K562 (cell line): Measurements from ENCODE around the gene SLC10A3. TPM values are rescaled to one million over a fixed set of nuclear protein-coding genes. Genes with fewer than 3 reads are reported as not detected.

Source experiments
- ARNT ChIP-seq, 2 experiments: fragments of 450-650 bp; IDR thresholded peaks; 2 replicates each; pipeline ENCODE4 v1.6.1; 2016; ENCODE audit warnings: mild to moderate bottlenecking in 1 of 2
- BCOR ChIP-seq: fragments of 450-650 bp; IDR thresholded peaks from 2 replicates; pipeline ENCODE4 v1.6.1; 2016
- ELF4 ChIP-seq: fragments of 450-650 bp; formaldehyde crosslinking; IDR thresholded peaks from 2 replicates; pipeline ENCODE4 v1.4.0; 2022; ENCODE audit warnings: missing genetic modification characterization
- EP300 ChIP-seq: IDR thresholded peaks from 2 replicates; pipeline ENCODE4 v1.6.1; 2012; ENCODE audit warnings: low read length, improper control_type of control experiment
- FOXJ2 ChIP-seq: fragments of 200-800 bp; sonication (Bioruptor generic); IDR thresholded peaks from 2 replicates; pipeline ENCODE4 v1.6.1; 2016; ENCODE audit warnings: missing genetic modification characterization, missing compliant biosample characterization
- HNRNPH1 ChIP-seq: fragments of 200-400 bp; formaldehyde crosslinking; optimal IDR thresholded peaks from 2 replicates; pipeline ENCODE3; 2017; ENCODE audit warnings: low read depth, mild to moderate bottlenecking, low read length, moderate library complexity
- IRF2 ChIP-seq: sonication (generic); formaldehyde crosslinking; IDR thresholded peaks from 2 replicates; pipeline ENCODE4 v1.8.1; 2022; ENCODE audit warnings: mild to moderate bottlenecking, missing genetic modification reagents
- MED1 ChIP-seq: sonication (generic); formaldehyde crosslinking; IDR thresholded peaks from 2 replicates; pipeline ENCODE4 v1.8.1; 2023; ENCODE audit warnings: missing genetic modification reagents, borderline replicate concordance
- NFATC3 ChIP-seq: fragments of 450-650 bp; IDR thresholded peaks from 2 replicates; pipeline ENCODE4 v1.6.1; 2017; ENCODE audit warnings: mild to moderate bottlenecking
- NFXL1 ChIP-seq: fragments of 450-650 bp; formaldehyde crosslinking; IDR thresholded peaks from 2 replicates; pipeline ENCODE4 v1.4.0; 2021; ENCODE audit warnings: mild to moderate bottlenecking
- PML ChIP-seq: IDR thresholded peaks from 2 replicates; pipeline ENCODE4 v1.6.1; 2012; ENCODE audit warnings: low read length, inconsistent platforms
- POLR2A ChIP-seq: fragments of 450-650 bp; conservative IDR thresholded peaks from 2 replicates; pipeline ENCODE4 v1.6.1; 2016
- POLR2G ChIP-seq: fragments of 200-400 bp; formaldehyde crosslinking; IDR thresholded peaks from 2 replicates; pipeline ENCODE4 v1.6.1; 2017; ENCODE audit warnings: low read depth, mild to moderate bottlenecking, antibody characterized with exemption, low read length, moderate library complexity
- RFX1 ChIP-seq: fragments of 450-650 bp; IDR thresholded peaks from 2 replicates; pipeline ENCODE4 v1.6.1; 2016; ENCODE audit warnings: mild to moderate bottlenecking, moderate library complexity
- SIN3A ChIP-seq, 2 experiments: fragments of 150-350 bp in 1 of 2; IDR thresholded peaks; 2 replicates each; pipeline ENCODE4 v1.6.1; 2011 to 2016; ENCODE audit warnings: borderline replicate concordance in 2 of 2, low read depth in 2 of 2, low read length in 2 of 2, mild to moderate bottlenecking in 2 of 2, moderate library complexity in 2 of 2; ENCODE audit not compliant: control insufficient read depth in 1 of 2
- SIX5 ChIP-seq, 2 experiments: IDR thresholded peaks; 2 replicates each; pipeline ENCODE4 v1.6.1; 2011; ENCODE audit warnings: low read length in 2 of 2, borderline replicate concordance in 1 of 2, low read depth in 1 of 2, mild to moderate bottlenecking in 1 of 2, moderate library complexity in 1 of 2; ENCODE audit not compliant: insufficient read depth in 1 of 2
- TCF3 ChIP-seq: sonication (generic); formaldehyde crosslinking; IDR thresholded peaks from 2 replicates; pipeline ENCODE4 v1.4.0; 2020; ENCODE audit warnings: mild to moderate bottlenecking, missing genetic modification reagents
- TGIF2 ChIP-seq: sonication (generic); formaldehyde crosslinking; IDR thresholded peaks from 2 replicates; pipeline ENCODE4 v1.8.1; 2022; ENCODE audit warnings: mild to moderate bottlenecking, missing genetic modification reagents, moderate library complexity
- ZBED1 ChIP-seq: IDR thresholded peaks from 2 replicates; pipeline ENCODE4 v1.6.1; 2014
- ZBTB1 ChIP-seq: sonication (generic); formaldehyde crosslinking; IDR thresholded peaks from 2 replicates; pipeline ENCODE4 v1.8.1; 2023; ENCODE audit warnings: missing genetic modification reagents, low read depth, mild to moderate bottlenecking, borderline replicate concordance
- ZKSCAN3 ChIP-seq: fragments of 250-450 bp; sonication (Bioruptor Pico); IDR thresholded peaks from 2 replicates; pipeline ENCODE4 v1.4.0; 2020
- ZNF274 ChIP-seq: IDR thresholded peaks from 2 replicates; pipeline ENCODE4 v1.6.1; 2011; ENCODE audit warnings: low read depth, mild to moderate bottlenecking, low read length, moderate library complexity, borderline replicate concordance
- ZNF668 ChIP-seq: fragments of 250-450 bp; sonication (Bioruptor Pico); IDR thresholded peaks from 2 replicates; pipeline ENCODE4 v1.8.0; 2022; ENCODE audit warnings: mild to moderate bottlenecking, inconsistent platforms
- ZNF717 ChIP-seq: fragments of 250-450 bp; sonication (Bioruptor Pico); IDR thresholded peaks from 2 replicates; pipeline ENCODE4 v1.5.0; 2021
- polyA plus RNA-seq, 8 experiments: library from polyadenylated mRNA; depleted of rRNA in 4 of 8; stranded (reverse) in 5 of 8; unstranded in 3 of 8; fragments of >200 nt; fragmentation: Nextera tagmentation in 2 of 8; fragmentation: Illumina TruSeq in 1 of 8; extraction: Ambion mirVana in 2 of 8; extraction: Trizol in 1 of 8; gene quantifications; 2 replicates each; pipeline versions ENCODE4 v1.2.1 to v1.2.3, GENCODE V29; 2011 to 2014; ENCODE audit warnings: inconsistent platforms in 1 of 8, missing spikeins in 1 of 8
- total RNA-seq, 7 experiments: library from RNA; depleted of rRNA in 6 of 7; stranded (reverse); fragments of >200 nt in 6 of 7; fragmentation: Illumina TruSeq in 2 of 7; extraction: Trizol in 2 of 7; gene quantifications; 2 replicates each; pipeline versions ENCODE4 v1.2.1 to v1.2.3, GENCODE V29; 2011 to 2021; ENCODE audit warnings: low replicate concordance in 1 of 7
- TF ChIP-seq, protein P1 (sequence below): fragments of 250-450 bp; sonication (Bioruptor Pico); IDR thresholded peaks from 2 replicates; pipeline ENCODE4 v1.5.0; 2020; ENCODE audit warnings: mild to moderate bottlenecking, borderline replicate concordance
- TF ChIP-seq, protein P2 (sequence below): sonication (generic); IDR thresholded peaks from 2 replicates; pipeline ENCODE4 v1.6.1; 2016
- TF ChIP-seq, protein P3 (sequence below): IDR thresholded peaks from 2 replicates; pipeline ENCODE4 v1.6.1; 2011; ENCODE audit warnings: borderline replicate concordance, low read depth, mild to moderate bottlenecking, moderate library complexity, low read length; ENCODE audit not compliant: insufficient read depth, poor library complexity, severe bottlenecking

SLC10A3 gene
- total and polyA plus RNA-seq, 9 of the 15 experiments (the other 6 are each of a cell fraction or from before 2014, with no cell fraction given) = 5.2 to 30.6 (median 16.7) TPM

DNA sequence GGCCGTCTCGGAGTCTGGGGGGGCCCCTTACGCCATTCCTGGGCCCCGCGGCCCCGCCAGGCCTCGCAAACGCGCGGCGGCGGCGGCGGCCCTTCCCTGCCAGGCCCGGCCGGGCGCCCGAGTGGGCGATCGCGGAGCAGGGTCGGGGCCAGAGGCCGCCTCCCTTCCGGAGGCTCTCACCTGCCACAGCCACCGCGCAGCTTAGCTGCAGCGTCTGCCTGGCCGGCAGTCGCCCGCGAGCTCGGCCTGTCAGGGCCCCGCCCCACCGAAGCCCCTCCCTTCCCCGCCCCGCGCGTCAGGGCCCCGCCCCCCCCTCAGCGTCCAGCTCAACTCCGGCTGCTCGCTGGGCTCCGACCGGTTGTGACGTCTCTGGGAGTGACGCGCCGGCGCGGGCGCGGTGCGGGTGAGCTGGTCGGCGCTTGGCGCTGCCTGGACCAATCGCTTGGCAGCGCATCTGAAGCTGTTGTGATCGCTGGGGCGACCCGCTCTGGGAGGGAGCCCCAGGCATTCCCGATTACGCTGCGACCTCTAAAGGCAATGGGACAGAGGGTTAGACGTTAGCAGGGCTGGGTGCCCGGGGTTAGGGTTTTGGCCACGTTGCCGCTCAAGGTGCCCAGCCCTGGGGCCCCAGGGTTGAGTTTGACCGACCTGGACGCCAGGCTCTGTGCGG is at the start of gene SLC10A3 (continued):
- no peak for TF ChIP-seq ELF4 (CRISPR knock-in tag)
- no peak for TF ChIP-seq ZNF274
- TF ChIP-seq MED1 (CRISPR knock-in tag) = no peak
- peak; percentile 78 for TF ChIP-seq POLR2A
- peak; percentile 16; the same call in 1 of the 2 replicates for TF ChIP-seq PML
- peak; percentile 65 to 77; a peak in 1 of 4 replicates for TF ChIP-seq SIN3A (IDR thresholded peaks at IDR 0.05; ENCODE audit: borderline replicate concordance in 2 of 2, control insufficient read depth in 1 of 2, low read depth in 2 of 2, low read length in 2 of 2)
- TF ChIP-seq ZKSCAN3 (CRISPR knock-in tag) = no peak
- TF ChIP-seq HNRNPH1 = no peak
- TF ChIP-seq POLR2G = peak; percentile 96
- no peak for TF ChIP-seq ZBED1
- no peak for TF ChIP-seq ARNT (IDR thresholded peaks at IDR 0.05)
- TF ChIP-seq, protein P1, sequence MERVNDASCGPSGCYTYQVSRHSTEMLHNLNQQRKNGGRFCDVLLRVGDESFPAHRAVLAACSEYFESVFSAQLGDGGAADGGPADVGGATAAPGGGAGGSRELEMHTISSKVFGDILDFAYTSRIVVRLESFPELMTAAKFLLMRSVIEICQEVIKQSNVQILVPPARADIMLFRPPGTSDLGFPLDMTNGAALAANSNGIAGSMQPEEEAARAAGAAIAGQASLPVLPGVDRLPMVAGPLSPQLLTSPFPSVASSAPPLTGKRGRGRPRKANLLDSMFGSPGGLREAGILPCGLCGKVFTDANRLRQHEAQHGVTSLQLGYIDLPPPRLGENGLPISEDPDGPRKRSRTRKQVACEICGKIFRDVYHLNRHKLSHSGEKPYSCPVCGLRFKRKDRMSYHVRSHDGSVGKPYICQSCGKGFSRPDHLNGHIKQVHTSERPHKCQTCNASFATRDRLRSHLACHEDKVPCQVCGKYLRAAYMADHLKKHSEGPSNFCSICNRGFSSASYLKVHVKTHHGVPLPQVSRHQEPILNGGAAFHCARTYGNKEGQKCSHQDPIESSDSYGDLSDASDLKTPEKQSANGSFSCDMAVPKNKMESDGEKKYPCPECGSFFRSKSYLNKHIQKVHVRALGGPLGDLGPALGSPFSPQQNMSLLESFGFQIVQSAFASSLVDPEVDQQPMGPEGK = no peak
- no peak for TF ChIP-seq EP300
- TF ChIP-seq NFXL1 = no peak
- no peak for TF ChIP-seq ZNF717 (CRISPR knock-in tag)
- no peak for TF ChIP-seq TCF3
- no peak for TF ChIP-seq TGIF2
- no peak for TF ChIP-seq RFX1
- no peak for TF ChIP-seq SIX5 (IDR thresholded peaks at IDR 0.05; ENCODE audit: borderline replicate concordance in 1 of 2, insufficient read depth in 1 of 2, low read depth in 1 of 2, low read length in 2 of 2)
- TF ChIP-seq ZNF668 (CRISPR knock-in tag) = no peak
- TF ChIP-seq FOXJ2 (tag) = no peak; the same call in 1 of the 2 replicates
- TF ChIP-seq, protein P2, sequence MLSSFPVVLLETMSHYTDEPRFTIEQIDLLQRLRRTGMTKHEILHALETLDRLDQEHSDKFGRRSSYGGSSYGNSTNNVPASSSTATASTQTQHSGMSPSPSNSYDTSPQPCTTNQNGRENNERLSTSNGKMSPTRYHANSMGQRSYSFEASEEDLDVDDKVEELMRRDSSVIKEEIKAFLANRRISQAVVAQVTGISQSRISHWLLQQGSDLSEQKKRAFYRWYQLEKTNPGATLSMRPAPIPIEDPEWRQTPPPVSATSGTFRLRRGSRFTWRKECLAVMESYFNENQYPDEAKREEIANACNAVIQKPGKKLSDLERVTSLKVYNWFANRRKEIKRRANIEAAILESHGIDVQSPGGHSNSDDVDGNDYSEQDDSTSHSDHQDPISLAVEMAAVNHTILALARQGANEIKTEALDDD = no peak
- TF ChIP-seq IRF2 (CRISPR knock-in tag) = no peak
- TF ChIP-seq, protein P3, sequence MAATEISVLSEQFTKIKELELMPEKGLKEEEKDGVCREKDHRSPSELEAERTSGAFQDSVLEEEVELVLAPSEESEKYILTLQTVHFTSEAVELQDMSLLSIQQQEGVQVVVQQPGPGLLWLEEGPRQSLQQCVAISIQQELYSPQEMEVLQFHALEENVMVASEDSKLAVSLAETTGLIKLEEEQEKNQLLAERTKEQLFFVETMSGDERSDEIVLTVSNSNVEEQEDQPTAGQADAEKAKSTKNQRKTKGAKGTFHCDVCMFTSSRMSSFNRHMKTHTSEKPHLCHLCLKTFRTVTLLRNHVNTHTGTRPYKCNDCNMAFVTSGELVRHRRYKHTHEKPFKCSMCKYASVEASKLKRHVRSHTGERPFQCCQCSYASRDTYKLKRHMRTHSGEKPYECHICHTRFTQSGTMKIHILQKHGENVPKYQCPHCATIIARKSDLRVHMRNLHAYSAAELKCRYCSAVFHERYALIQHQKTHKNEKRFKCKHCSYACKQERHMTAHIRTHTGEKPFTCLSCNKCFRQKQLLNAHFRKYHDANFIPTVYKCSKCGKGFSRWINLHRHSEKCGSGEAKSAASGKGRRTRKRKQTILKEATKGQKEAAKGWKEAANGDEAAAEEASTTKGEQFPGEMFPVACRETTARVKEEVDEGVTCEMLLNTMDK = no peak
- no peak for TF ChIP-seq ZBTB1 (CRISPR knock-in tag)
- TF ChIP-seq BCOR = no peak
- no peak for TF ChIP-seq NFATC3
